ENCODE data around the gene PDE11A. TPM values are rescaled to one million over a fixed set of nuclear protein-coding genes. Genes with fewer than 3 reads are reported as not detected.

The PDE11A gene
- total RNA-seq, 1 experiment from 2014 or later = 0.13 TPM

- Histone ChIP-seq H2BK20ac (ENCODE audit: low read depth, low read length, poor library complexity, severe bottlenecking) (no peak overlapping the region), H3K23ac (ENCODE audit: insufficient read length, low read depth, low read length) (no peak overlapping the region), H2BK15ac (ENCODE audit: low read depth, low read length) (no peak overlapping the region), H3K27ac (ENCODE audit: insufficient read length, low read depth, low read length) (no peak overlapping the region), H3K9ac (ENCODE audit: extremely low read depth, insufficient read length, low read length) (no peak overlapping the region), H2AK5ac (ENCODE audit: insufficient read length, low read length) (no peak overlapping the region), H3K79me1 (ENCODE audit: insufficient read depth, low read depth, low read length, poor library complexity, severe bottlenecking) (no peaks in the 10 kb centered on the region), H2BK12ac (ENCODE audit: insufficient read length, low read depth, low read length) (no peak overlapping the region), H2BK120ac (ENCODE audit: low read depth, low read length, poor library complexity, severe bottlenecking) (no peak overlapping the region), H4K91ac (ENCODE audit: insufficient read length, low read depth, low read length) (no peak overlapping the region), H3K23me2 (ENCODE audit: insufficient read length, low read depth, low read length, poor library complexity, severe bottlenecking) (no peaks in the 10 kb centered on the region), H3K56ac (ENCODE audit: insufficient read length, low read depth, low read length) (no peak overlapping the region), H4K20me1 (ENCODE audit: control insufficient read depth, insufficient read depth, insufficient read length) (no peaks in the 10 kb centered on the region), H3K79me2 (ENCODE audit: insufficient read depth, low read length) (no peaks in the 10 kb centered on the region), H3K27me3 (ENCODE audit: insufficient read depth, low read length) (no peaks in the 10 kb centered on the region), H2AFZ (ENCODE audit: low read length) (peak overlapping the region; percentile 87), H3K4me2 (ENCODE audit: insufficient read depth, insufficient read length, low read length) (no peak overlapping the region), H2BK5ac (ENCODE audit: insufficient read length, low read length) (no peak overlapping the region), H3T11ph (ENCODE audit: low read length) (no peak overlapping the region), H4K8ac (replicated peaks; ENCODE audit: insufficient read length, low read depth, low read length) (peak overlapping the region; percentile 16), H4K5ac (ENCODE audit: insufficient read length, low read depth, low read length) (no peak overlapping the region), H3K14ac (ENCODE audit: insufficient read depth, low read length) (no peak overlapping the region), H3K18ac (ENCODE audit: insufficient read length, low read depth, low read length) (no peak overlapping the region), H3K4ac (ENCODE audit: low read depth, low read length) (no peak overlapping the region), H3K9me3 (ENCODE audit: control insufficient read depth, low read depth, low read length) (no peaks in the 10 kb centered on the region), H3K4me1 (ENCODE audit: insufficient read depth, low read length) (peaks cover 6% of the 10 kb centered on the region; the same call in 1 of the 2 replicates)
- Mint-ChIP-seq H3K27ac (no peak overlapping the region), H3K4me1 (peaks cover 15 to 23% of the 10 kb centered on the region in 2 experiments), H3K9me3 (no peaks in the 10 kb centered on the region), H3K36me3 (ENCODE audit: insufficient read depth in 1 of 3, low read depth in 3 of 3) (no peaks in the 10 kb centered on the region), H3K27me3 (ENCODE audit: low read depth) (peaks cover 3% of the 10 kb centered on the region; the same call in 1 of the 2 replicates), H3K4me3 (peak overlapping the region in 1 of 2 experiments; percentile 22; a peak in 1 of 5 replicates)
- WGBS (ENCODE audit: extremely low coverage, insufficient read length, low lambda C conversion rate) = no CpG with 5 or more reads among the region's 10 CpGs
- peak; percentile 52 for DNase-seq
- TF ChIP-seq, protein P1, sequence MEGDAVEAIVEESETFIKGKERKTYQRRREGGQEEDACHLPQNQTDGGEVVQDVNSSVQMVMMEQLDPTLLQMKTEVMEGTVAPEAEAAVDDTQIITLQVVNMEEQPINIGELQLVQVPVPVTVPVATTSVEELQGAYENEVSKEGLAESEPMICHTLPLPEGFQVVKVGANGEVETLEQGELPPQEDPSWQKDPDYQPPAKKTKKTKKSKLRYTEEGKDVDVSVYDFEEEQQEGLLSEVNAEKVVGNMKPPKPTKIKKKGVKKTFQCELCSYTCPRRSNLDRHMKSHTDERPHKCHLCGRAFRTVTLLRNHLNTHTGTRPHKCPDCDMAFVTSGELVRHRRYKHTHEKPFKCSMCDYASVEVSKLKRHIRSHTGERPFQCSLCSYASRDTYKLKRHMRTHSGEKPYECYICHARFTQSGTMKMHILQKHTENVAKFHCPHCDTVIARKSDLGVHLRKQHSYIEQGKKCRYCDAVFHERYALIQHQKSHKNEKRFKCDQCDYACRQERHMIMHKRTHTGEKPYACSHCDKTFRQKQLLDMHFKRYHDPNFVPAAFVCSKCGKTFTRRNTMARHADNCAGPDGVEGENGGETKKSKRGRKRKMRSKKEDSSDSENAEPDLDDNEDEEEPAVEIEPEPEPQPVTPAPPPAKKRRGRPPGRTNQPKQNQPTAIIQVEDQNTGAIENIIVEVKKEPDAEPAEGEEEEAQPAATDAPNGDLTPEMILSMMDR (conservative IDR thresholded peaks at IDR 0.05) = no peak
These were observed 446.6 kb downstream of the PDE11A start for GRCh38 chr2:177625744-177626650.
